H1 (cell line): ENCODE data around the gene ETV2. TPM values are rescaled to one million over a fixed set of nuclear protein-coding genes. Genes with fewer than 3 reads are reported as not detected.

Experiments used
- CTCF ChIA-PET: fragments of 300-600 bp; sonication (Branson Sonifier 250); formaldehyde crosslinking; loops from one replicate; lab custom pipeline; 2021; ENCODE audit not compliant: partially characterized antibody; lab: Charles Lee
- POLR2A ChIA-PET: fragments of 300-600 bp; sonication (Branson Sonifier 250); formaldehyde crosslinking; loops from one replicate; lab custom pipeline; 2021; ENCODE audit warnings: inconsistent platforms; ENCODE audit not compliant: partially characterized antibody; lab: Charles Lee
- DNase-seq, 2 experiments: peaks; one replicate each; pipeline versions ENCODE4 v3.0.0 to v3.0.0-alpha.2; 2010 to 2022; ENCODE audit warnings: low spot score in 2 of 2, low read depth in 1 of 2, mixed read lengths in 1 of 2
- FAIRE-seq: peaks from 2 replicates; lab custom pipeline; 2011; peaks lifted over from hg19 to GRCh38; lab: Jason Lieb, UNC
- H2AFZ ChIP-seq: 2 replicates; pipeline ENCODE4 v1.8.1; 2012; ENCODE audit warnings: low read length, inconsistent platforms
- H2AK5ac ChIP-seq: 2 replicates; pipeline ENCODE4 v1.6.1; 2013; ENCODE audit warnings: low read depth, low read length
- H2BK120ac ChIP-seq: replicated peaks from 2 replicates; pipeline ENCODE3; 2013; ENCODE audit warnings: low read depth, low read length, inconsistent platforms
- H2BK12ac ChIP-seq: 2 replicates; pipeline ENCODE4 v1.6.1; 2013; ENCODE audit warnings: low read depth, low read length
- H2BK15ac ChIP-seq: 2 replicates; pipeline ENCODE4 v1.6.1; 2013; ENCODE audit warnings: low read length
- H2BK20ac ChIP-seq: 2 replicates; pipeline ENCODE4 v1.6.1; 2013; ENCODE audit warnings: low read length
- H2BK5ac ChIP-seq: 2 replicates; pipeline ENCODE4 v1.6.1; 2013; ENCODE audit warnings: low read depth, low read length
- H3K14ac ChIP-seq: 2 replicates; pipeline ENCODE4 v1.6.1; 2013; ENCODE audit warnings: inconsistent platforms; ENCODE audit not compliant: insufficient read length
- H3K18ac ChIP-seq: 2 replicates; pipeline ENCODE4 v1.6.1; 2013; ENCODE audit warnings: low read length; ENCODE audit errors: extremely low read depth
- H3K23ac ChIP-seq: 2 replicates; pipeline ENCODE4 v1.6.1; 2013; ENCODE audit warnings: inconsistent platforms; ENCODE audit not compliant: insufficient read length
- H3K23me2 ChIP-seq: 2 replicates; pipeline ENCODE4 v1.6.1; 2013; ENCODE audit warnings: low read depth, low read length
- H3K27ac ChIP-seq: 2 replicates; pipeline ENCODE4 v1.6.1; 2011; ENCODE audit warnings: low read depth, low read length, inconsistent platforms
- H3K27me3 ChIP-seq, 4 experiments: replicated peaks in 1 of 4; 1 replicate in 1 of 4; 2 replicates in 3 of 4; pipeline versions ENCODE4 v1.6.1 to v1.8.1; 2011 to 2013; ENCODE audit warnings: low read length in 3 of 4, mild to moderate bottlenecking in 3 of 4, inconsistent platforms in 2 of 4, mixed read lengths in 2 of 4, moderate library complexity in 1 of 4; ENCODE audit not compliant: control insufficient read depth in 3 of 4, insufficient read depth in 3 of 4; ENCODE audit errors: extremely low read depth in 1 of 4
- H3K36me3 ChIP-seq, 4 experiments: 2 replicates each; pipeline versions ENCODE4 v1.6.1 to v1.8.1; 2011 to 2013; ENCODE audit warnings: mild to moderate bottlenecking in 4 of 4, low read length in 3 of 4, moderate library complexity in 2 of 4, control low read depth in 1 of 4, inconsistent platforms in 1 of 4; ENCODE audit not compliant: insufficient read depth in 4 of 4, control insufficient read depth in 2 of 4
- H3K4ac ChIP-seq: replicated peaks from 2 replicates; pipeline ENCODE3; 2013; ENCODE audit warnings: low read length, low read depth, mixed read lengths, inconsistent platforms; ENCODE audit not compliant: insufficient read length
- H3K4me1 ChIP-seq, 4 experiments: replicated peaks in 1 of 4; 1 replicate in 1 of 4; 2 replicates in 3 of 4; pipeline versions ENCODE4 v1.6.1 to v1.8.1; 2011 to 2013; ENCODE audit warnings: low read length in 3 of 4, inconsistent platforms in 2 of 4, mixed read lengths in 1 of 4; ENCODE audit not compliant: insufficient read depth in 4 of 4, control insufficient read depth in 3 of 4
- H3K4me2 ChIP-seq, 2 experiments: 2 replicates each; pipeline versions ENCODE4 v1.6.1 to v1.8.1; 2011 to 2013; ENCODE audit warnings: low read depth in 2 of 2, low read length in 2 of 2, control low read depth in 1 of 2, inconsistent platforms in 1 of 2, mild to moderate bottlenecking in 1 of 2; ENCODE audit not compliant: insufficient read depth in 1 of 2
- H3K4me3 ChIP-seq, 4 experiments: fragments of 200-600, 300-600 bp in 1 of 4; sonication (generic), shearing (Covaris generic), sonication (Bioruptor Twin) in 1 of 4; 2 replicates each; pipeline versions ENCODE4 v1.5.1 to v1.8.1; 2011 to 2016; ENCODE audit warnings: low read length in 4 of 4, low read depth in 3 of 4, control low read depth in 2 of 4, inconsistent platforms in 2 of 4, mild to moderate bottlenecking in 2 of 4, mixed read lengths in 1 of 4, moderate library complexity in 1 of 4; ENCODE audit not compliant: insufficient read depth in 2 of 4; ENCODE audit errors: extremely low read depth in 1 of 4
- H3K56ac ChIP-seq: replicated peaks from 2 replicates; pipeline ENCODE3; 2013; ENCODE audit warnings: low read depth, mild to moderate bottlenecking, mixed read lengths, low read length, inconsistent platforms; ENCODE audit not compliant: insufficient read length
- H3K79me1 ChIP-seq: 2 replicates; pipeline ENCODE4 v1.6.1; 2013; ENCODE audit warnings: low read depth, low read length, control low read depth
- H3K79me2 ChIP-seq, 2 experiments: 2 replicates each; pipeline versions ENCODE4 v1.6.1 to v1.8.1; 2012 to 2013; ENCODE audit warnings: low read length in 2 of 2, mild to moderate bottlenecking in 2 of 2, inconsistent platforms in 1 of 2; ENCODE audit not compliant: insufficient read depth in 2 of 2, control insufficient read depth in 1 of 2
- H3K9ac ChIP-seq, 4 experiments: replicated peaks in 1 of 4; 1 replicate in 1 of 4; 2 replicates in 3 of 4; pipeline versions ENCODE4 v1.6.1 to v1.8.1; 2011 to 2013; ENCODE audit warnings: low read depth in 3 of 4, low read length in 3 of 4, control low read depth in 2 of 4, mild to moderate bottlenecking in 2 of 4, moderate library complexity in 2 of 4, inconsistent platforms in 1 of 4; ENCODE audit errors: extremely low read depth in 1 of 4
- H3K9me3 ChIP-seq, 2 experiments: 2 replicates each; pipeline versions ENCODE4 v1.6.1 to v1.8.1; 2012 to 2013; ENCODE audit warnings: mild to moderate bottlenecking in 2 of 2, moderate library complexity in 2 of 2, control low read depth in 1 of 2, inconsistent platforms in 1 of 2, low read depth in 1 of 2, low read length in 1 of 2, mixed read lengths in 1 of 2; ENCODE audit not compliant: insufficient read depth in 2 of 2
- H4K20me1 ChIP-seq, 2 experiments: replicated peaks in 1 of 2; 2 replicates each; pipeline versions ENCODE3 to v1.8.1; 2011 to 2013; ENCODE audit warnings: inconsistent platforms in 2 of 2, low read length in 2 of 2, mild to moderate bottlenecking in 1 of 2; ENCODE audit not compliant: insufficient read depth in 2 of 2, control insufficient read depth in 1 of 2
- H4K5ac ChIP-seq: 2 replicates; pipeline ENCODE4 v1.6.1; 2013; ENCODE audit warnings: low read length, low read depth, mixed read lengths, inconsistent platforms; ENCODE audit not compliant: insufficient read length
- H4K8ac ChIP-seq: 2 replicates; pipeline ENCODE4 v1.8.0; 2013; ENCODE audit warnings: mild to moderate bottlenecking, moderate library complexity, low read length, inconsistent platforms; ENCODE audit not compliant: insufficient read depth; ENCODE audit errors: extremely low read depth
- H4K91ac ChIP-seq: replicated peaks from 2 replicates; pipeline ENCODE3; 2013; ENCODE audit warnings: low read length, mixed read lengths, inconsistent platforms; ENCODE audit not compliant: insufficient read length
- EZH2 ChIP-seq: fragments of 200-600 bp; sonication (generic); IDR thresholded peaks from 2 replicates; pipeline ENCODE4 v1.7.1; 2012; ENCODE audit warnings: low read depth, mild to moderate bottlenecking, moderate library complexity, low read length, inconsistent platforms; ENCODE audit not compliant: severe bottlenecking
- KDM5A ChIP-seq: fragments of 200-600 bp; IDR thresholded peaks from 2 replicates; pipeline ENCODE4 v1.7.1; 2012; ENCODE audit warnings: mild to moderate bottlenecking, low read length, inconsistent platforms, mixed read lengths
- MAX ChIP-seq: IDR thresholded peaks from 2 replicates; pipeline ENCODE4 v1.6.1; 2012; ENCODE audit warnings: inconsistent platforms
- NRF1 ChIP-seq: IDR thresholded peaks from 2 replicates; pipeline ENCODE4 v1.6.1; 2011; ENCODE audit warnings: mild to moderate bottlenecking, low read depth, low read length, improper control_type of control experiment
- SIRT6 ChIP-seq: IDR thresholded peaks from one replicate; pipeline ENCODE4 v1.7.1; 2012; ENCODE audit warnings: low read length, inconsistent platforms
- TEAD4 ChIP-seq: IDR thresholded peaks from 2 replicates; pipeline ENCODE4 v1.6.1; 2012; ENCODE audit warnings: low read depth, low read length, inconsistent platforms, mixed read lengths
- WGBS, 2 experiments: shearing (Covaris generic) in 1 of 2; methylation state at CpG; one replicate each; pipeline versions ENCODE4 v1.1.6 to v1.1.7; 2013 to 2015; ENCODE audit warnings: low lambda C conversion rate in 2 of 2, mixed read lengths in 2 of 2, inconsistent platforms in 1 of 2, low coverage in 1 of 2, missing lambda C conversion rate in 1 of 2; ENCODE audit not compliant: insufficient replicate concordance in 2 of 2, insufficient coverage in 1 of 2, insufficient read length in 1 of 2; ENCODE audit errors: extremely low coverage in 1 of 2, missing lambda C conversion rate in 1 of 2; 5-methylcytosine and 5-hydroxymethylcytosine counted together
- polyA plus RNA-seq, 7 experiments: library from polyadenylated mRNA; depleted of rRNA in 3 of 7; stranded (reverse) in 5 of 7; unstranded in 2 of 7; fragments of >200 nt in 5 of 7; fragments of 200-250 nt in 2 of 7; gene quantifications; 1 replicate in 5 of 7; 2 replicates in 1 of 7; 4 replicates in 1 of 7; pipeline versions ENCODE4 v1.2.1 to v1.2.3, GENCODE V29; 2011 to 2013; ENCODE audit warnings: missing spikeins in 2 of 7, mixed read lengths in 2 of 7
- total RNA-seq: library from RNA; stranded (reverse); fragmentation: NEBNext Ultra II Directional; extraction: Animal tissue kit (Norgen Biotek cat#: 25700); gene quantifications from 2 replicates; pipeline ENCODE4 v1.2.1, GENCODE V29; 2021

The ETV2 gene
- total and polyA plus RNA-seq, 2 of the 8 experiments (the other 6 are each of a cell fraction or from before 2014, with no cell fraction given): 0.88 to 1.3 TPM

DNA sequence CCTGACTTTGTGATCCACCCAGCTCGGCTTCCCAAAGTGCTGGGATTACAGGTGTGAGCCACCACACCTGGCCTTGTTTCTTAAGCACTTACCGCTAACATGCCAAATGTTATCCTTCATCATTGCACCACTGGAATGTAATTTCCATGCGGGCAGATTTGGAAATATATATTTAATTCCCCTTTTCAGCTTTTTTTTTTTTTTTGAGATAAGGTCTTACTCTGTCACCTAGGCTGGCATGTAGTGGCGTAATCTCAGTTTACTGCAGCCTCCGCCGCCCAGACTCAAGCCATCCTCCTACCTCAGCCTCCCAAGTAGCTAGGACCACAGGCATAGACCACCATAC is 20.4 kb downstream of the ETV2 start:
- Histone ChIP-seq H3K23me2 (no peaks in the 10 kb centered on the region), H3K4me3 (no peak overlapping the region), H3K27me3 (no peaks in the 10 kb centered on the region), H3K23ac (no peak overlapping the region), H2BK120ac (no peak overlapping the region), H2BK20ac (no peak overlapping the region), H3K79me1 (no peaks in the 10 kb centered on the region; the same call in 1 of the 2 replicates), H3K56ac (no peak overlapping the region), H3K14ac (no peak overlapping the region), H3K27ac (no peak overlapping the region), H2BK12ac (no peak overlapping the region), H3K18ac (no peak overlapping the region), H3K79me2 (no peaks in the 10 kb centered on the region), H3K9ac (no peak overlapping the region), H4K5ac (no peak overlapping the region), H2BK15ac (no peak overlapping the region), H3K4me2 (no peak overlapping the region), H2BK5ac (no peak overlapping the region), H3K4ac (no peak overlapping the region), H3K4me1 (no peaks in the 10 kb centered on the region), H2AFZ (no peak overlapping the region), H4K91ac (no peak overlapping the region), H4K20me1 (peaks cover 0 to 6% of the 10 kb centered on the region in 2 experiments), H2AK5ac (no peak overlapping the region), H4K8ac (no peak overlapping the region), H3K9me3 (no peaks in the 10 kb centered on the region), H3K36me3 (peaks cover 0 to 19% (median 13%) of the 10 kb centered on the region in 4 experiments; a peak in 5 of 8 replicates)
- TF ChIP-seq NRF1 (no peak), EZH2 (no peak), SIRT6 (no peak), MAX (no peak), KDM5A (no peak), TEAD4 (no peak)
- POLR2A ChIA-PET: interaction anchor here (0.7 to 2.0 kb wide), 3 partner anchors 14 to 31 kb away, joined by 3 to 11 read pairs (median 3); partner anchors contain the start of gene COX6B1
- 89% methylated on average over 6 of the region's 6 CpGs; no CpG with 5 or more reads in 1 of the 2 experiments for WGBS, 2 experiments
- FAIRE-seq (no peak), DNase-seq (no peak)
- CTCF ChIA-PET: interaction anchor here (0.7 to 1.8 kb wide), 5 partner anchors 12 to 169 kb away, joined by 3 to 7 read pairs (median 4); no protein-coding TSS in a partner anchor
